Adipose tissue (tissue), 3 donors: ENCODE measurements around the gene CTNND2. TPM values are rescaled to one million over a fixed set of nuclear protein-coding genes. Genes with fewer than 3 reads are reported as not detected.

Experiments
- H3K27ac ChIP-seq: one replicate; pipeline ENCODE4 v1.5.1; 2013; ENCODE audit warnings: low read depth, low read length
- WGBS, 3 donors: extraction: QIAGEN DNeasy Blood & Tissue Kit; methylation state at CpG; one replicate each; pipeline ENCODE4 v1.1.7; 2013; 5-methylcytosine and 5-hydroxymethylcytosine counted together
- polyA plus RNA-seq, 3 donors: library from polyadenylated mRNA; stranded (reverse); fragments of 200-250 nt; gene quantifications; one replicate each; pipeline ENCODE4 v1.2.3, GENCODE V29; 2013
- donor health status: healthy with polysubstance abuse.
- donor health status: Bipolar disorder and iron deficiency.
- donor health status: healthy.

Gene CTNND2
- polyA plus RNA-seq, 3 donors: 0.11 to 14.2 (median 0.18) TPM

- H3K27ac ChIP-seq: no peak overlapping the region
- 78 to 84% (median 82%) methylated on average over 2 of the region's 2 CpGs for WGBS, 3 donors
These were observed 385.0 kb downstream of the CTNND2 start for GRCh38 chr5:11519236-11519635.

- WGBS, 3 donors: 78 to 93% (median 79%) methylated on average over 2 of the region's 2 CpGs
These were observed 385.6 kb downstream of the CTNND2 start for GRCh38 chr5:11518676-11519075.

DNA sequence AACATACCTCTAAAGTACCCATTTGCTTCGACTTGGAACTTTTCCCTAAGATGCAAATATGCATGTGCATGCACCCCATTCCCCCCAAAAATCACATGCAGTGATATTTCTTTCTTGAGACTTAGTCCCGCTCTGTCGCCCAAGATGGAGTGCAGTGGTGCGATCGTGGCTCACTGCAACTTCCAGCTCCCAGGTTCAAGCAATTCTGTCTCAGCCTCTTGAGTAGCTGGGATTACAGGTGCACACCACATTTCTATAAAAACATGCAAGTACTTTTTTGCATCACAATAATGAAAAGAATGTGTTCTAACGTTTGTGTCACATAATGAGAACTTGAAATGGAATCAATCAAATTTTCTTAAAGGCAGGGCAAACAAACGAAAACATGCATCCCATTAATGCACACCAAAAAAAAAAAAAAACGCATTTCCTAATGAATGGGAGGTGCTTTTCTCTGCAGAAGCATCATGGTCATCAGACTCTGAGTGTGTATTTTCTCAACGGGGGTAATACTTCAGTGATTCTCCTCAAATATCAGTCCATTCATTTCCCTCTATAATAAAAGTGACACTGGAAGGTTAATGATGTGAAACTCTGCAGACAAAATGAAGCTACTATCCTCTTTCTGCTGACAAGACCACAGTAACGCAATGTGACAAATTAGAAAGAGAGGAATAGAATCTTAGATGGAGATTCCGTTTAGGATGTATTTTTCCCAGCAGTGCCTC, 389.4 kb downstream of the CTNND2 start:
- no peak overlapping the region for H3K27ac ChIP-seq
- WGBS, 3 donors: 70 to 72% (median 72%) methylated on average over 11 of the region's 11 CpGs

More at GRCh38 chr5:11518676-11519075, 385.6 kb downstream of the CTNND2 start:
- no peak overlapping the region for H3K27ac ChIP-seq

DNA sequence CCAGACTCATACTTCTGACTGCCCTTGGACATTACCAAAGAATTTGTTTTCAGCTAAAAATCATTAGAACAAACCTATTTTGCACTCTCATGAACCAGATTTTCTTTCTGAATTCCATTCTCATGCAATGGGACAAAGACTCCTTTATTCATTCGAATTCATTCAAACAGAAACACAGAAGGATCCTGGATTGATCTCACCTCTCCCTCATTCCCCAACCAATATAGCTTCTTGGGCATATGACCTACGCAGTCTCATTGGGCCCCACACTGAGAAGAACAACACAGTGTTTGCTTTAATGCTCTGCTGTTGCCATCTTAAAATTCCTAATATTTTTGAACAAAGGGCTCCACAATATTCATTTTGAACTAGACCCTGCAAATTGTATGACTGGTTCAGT, 392.4 kb downstream of the CTNND2 start:
- no peak overlapping the region for H3K27ac ChIP-seq
- 57 to 88% (median 76%) methylated on average over 2 of the region's 2 CpGs for WGBS, 3 donors

- no peak overlapping the region for H3K27ac ChIP-seq
- WGBS, 3 donors: 91 to 97% (median 97%) methylated on average over 1 of the region's 1 CpG
These were observed 393.4 kb downstream of the CTNND2 start for GRCh38 chr5:11510889-11511288.

GRCh38 chr5:11509793-11510192, 394.5 kb downstream of the CTNND2 start:
- H3K27ac ChIP-seq: no peak overlapping the region
- 58 to 84% (median 81%) methylated on average over 7 of the region's 7 CpGs for WGBS, 3 donors

GRCh38 chr5:11507156-11507910, 396.9 kb downstream of the CTNND2 start:
- WGBS, 3 donors: 55 to 75% (median 58%) methylated on average over 9 of the region's 9 CpGs
- no peak overlapping the region for H3K27ac ChIP-seq

DNA sequence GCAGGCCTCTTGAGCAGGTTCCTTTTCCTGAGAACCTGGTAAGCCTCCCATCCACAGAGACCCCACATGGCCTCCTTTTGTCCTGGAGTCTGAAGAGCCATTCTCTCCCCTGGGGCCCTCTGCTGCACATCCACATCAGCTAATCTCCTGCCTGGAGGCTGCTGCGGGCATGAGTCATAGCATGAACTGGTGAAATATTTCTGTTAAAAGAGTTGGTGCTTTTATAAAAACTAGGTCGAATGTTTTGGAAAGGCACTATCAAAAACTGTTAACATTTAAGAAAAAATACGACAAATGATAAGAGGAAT, 399.4 kb downstream of the CTNND2 start:
- no peak overlapping the region for H3K27ac ChIP-seq
- 40 to 64% (median 47%) methylated on average over 3 of the region's 3 CpGs for WGBS, 3 donors

GRCh38 chr5:11504065-11504885, 400.0 kb downstream of the CTNND2 start:
- no peak overlapping the region for H3K27ac ChIP-seq
- WGBS, 3 donors: 84 to 92% (median 85%) methylated on average over 12 of the region's 12 CpGs

- 94 to 98% (median 94%) methylated on average over 2 of the region's 2 CpGs for WGBS, 3 donors
- H3K27ac ChIP-seq: no peak overlapping the region
These were observed 401.5 kb downstream of the CTNND2 start for GRCh38 chr5:11502783-11503182.

DNA sequence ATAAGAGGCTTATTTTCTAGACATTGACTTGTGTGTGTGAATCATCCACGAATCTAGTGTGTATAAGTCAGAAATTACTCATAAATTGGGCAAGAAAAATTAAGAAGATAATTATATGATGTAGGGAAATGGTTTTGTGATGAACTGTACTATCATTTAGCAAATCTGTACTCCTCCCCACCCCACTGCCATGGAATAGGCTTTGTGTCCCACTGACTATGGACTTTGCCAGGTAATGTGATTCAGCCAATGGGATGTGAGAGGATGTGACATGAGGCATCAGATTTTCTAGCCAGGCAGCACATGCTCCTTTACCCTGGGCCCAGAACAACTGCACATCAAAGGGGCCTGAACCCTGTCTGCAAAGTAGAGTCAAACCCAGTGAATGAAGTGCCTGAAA, 406.6 kb downstream of the CTNND2 start:
- 81 to 93% (median 89%) methylated on average over 1 of the region's 1 CpG for WGBS, 3 donors

GRCh38 chr5:11496137-11496719, 408.0 kb downstream of the CTNND2 start:
- 84 to 88% (median 88%) methylated on average over 1 of the region's 1 CpG for whole genome bisulfite sequencing, 3 donors
- H3K27ac ChIP-seq: no peak overlapping the region

More for the DNA sequence above, 406.6 kb downstream of the CTNND2 start:
- H3K27ac ChIP-seq: no peak overlapping the region

DNA sequence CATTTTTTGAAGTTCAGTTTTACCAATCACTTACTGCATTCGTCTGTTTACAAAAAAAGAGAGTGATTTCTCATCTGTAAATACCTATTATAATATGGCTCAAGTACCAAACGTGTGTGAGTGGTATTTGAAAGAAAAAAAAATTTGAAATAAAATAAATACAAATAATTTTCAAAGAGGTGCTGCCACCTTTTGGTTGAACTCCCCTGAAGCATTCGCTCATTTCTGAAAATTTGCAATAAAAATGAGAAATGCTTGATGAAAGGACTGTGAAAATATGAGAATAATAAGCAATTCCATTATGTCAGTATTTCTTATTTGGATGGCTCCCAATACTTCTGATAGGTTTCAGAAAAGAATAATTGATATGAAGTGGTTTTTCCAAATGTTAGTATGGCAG, 409.9 kb downstream of the CTNND2 start:
- H3K27ac ChIP-seq: no peak overlapping the region
- WGBS, 3 donors: 21 to 51% (median 24%) methylated on average over 3 of the region's 3 CpGs

GRCh38 chr5:11491404-11492075, 412.7 kb downstream of the CTNND2 start:
- WGBS, 3 donors: 78 to 93% (median 82%) methylated on average over 7 of the region's 7 CpGs
- H3K27ac ChIP-seq: no peak overlapping the region

GRCh38 chr5:11483630-11484029, 420.6 kb downstream of the CTNND2 start:
- H3K27ac ChIP-seq: no peak overlapping the region
- 78 to 91% (median 84%) methylated on average over 5 of the region's 5 CpGs for WGBS, 3 donors

GRCh38 chr5:11482011-11482410, 422.2 kb downstream of the CTNND2 start:
- no peak overlapping the region for H3K27ac ChIP-seq
- WGBS, 3 donors: 83 to 96% (median 89%) methylated on average over 4 of the region's 4 CpGs

DNA sequence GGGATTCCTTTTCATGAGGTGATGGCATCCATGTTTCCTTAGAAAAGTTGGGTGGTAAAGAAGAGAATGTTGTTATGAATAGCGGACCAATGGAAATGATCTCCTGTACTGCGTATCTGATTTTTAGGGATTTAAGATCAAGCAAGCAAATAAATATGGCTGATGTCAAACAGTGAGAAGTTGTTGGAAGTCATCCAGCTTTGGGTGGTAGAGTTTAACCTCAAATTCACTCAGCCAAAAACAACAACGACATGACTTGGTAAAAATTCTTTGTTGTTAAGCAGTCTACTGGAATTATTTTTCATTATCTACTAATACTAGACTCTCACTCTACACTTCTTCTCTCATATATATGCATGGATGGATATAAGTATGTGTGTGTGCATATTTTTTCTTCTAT, 426.5 kb downstream of the CTNND2 start:
- no peak overlapping the region for H3K27ac ChIP-seq
- WGBS, 3 donors: 70 to 77% (median 74%) methylated on average over 3 of the region's 3 CpGs

DNA sequence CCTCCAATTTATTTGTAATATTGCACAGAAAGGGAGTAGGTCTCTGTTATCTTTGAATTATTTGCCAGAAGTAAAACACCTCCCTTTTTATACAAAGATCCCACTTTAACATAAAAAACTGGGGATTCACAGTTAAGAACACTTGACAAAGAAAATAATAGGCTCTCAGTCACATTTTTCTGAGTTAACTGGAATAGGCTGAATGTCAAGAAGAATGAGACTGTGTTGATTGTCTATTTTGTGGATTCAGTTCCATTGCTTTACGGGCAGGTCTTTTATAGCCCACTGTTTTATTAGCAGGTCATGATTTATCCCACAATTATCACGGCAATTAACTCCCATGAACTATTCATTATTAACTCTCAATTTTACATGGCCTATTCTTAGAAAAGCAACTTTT, 427.4 kb downstream of the CTNND2 start:
- WGBS, 3 donors: 86 to 96% (median 92%) methylated on average over 2 of the region's 2 CpGs
- H3K27ac ChIP-seq: no peak overlapping the region
